Stimulated activated CD8-positive, alpha-beta memory T cell treated with anti-CD3 and anti-CD28 coated beads, Interleukin-12 subunit alpha, Interleukin-12 subunit beta, amount 100 ng/mL, for 1 hour (primary cell): ENCODE data around the gene CCDC158.
"Not testable (repeated sequence)": the region's sequence is repeated elsewhere in the genome, so short reads cannot be mapped to it uniquely, and the experiment has no call there.

Source experiments
- DNase-seq: peaks from one replicate; pipeline ENCODE4 v3.0.0-alpha.2; 2020; ENCODE audit warnings: low read depth

Gene CCDC158

GRCh38 chr4:76309939-76310550 lies 110.9 kb downstream of the CCDC158 start:
- DNase-seq: no peak

- no peak for DNase-seq
Observed at GRCh38 chr4:76308548-76308947, 112.4 kb downstream of the CCDC158 start.

- DNase-seq: no peak
Observed at GRCh38 chr4:76307660-76308014, 113.3 kb downstream of the CCDC158 start.

- no peak for DNase-seq
Observed at GRCh38 chr4:76306882-76307659, 113.9 kb downstream of the CCDC158 start.

DNA sequence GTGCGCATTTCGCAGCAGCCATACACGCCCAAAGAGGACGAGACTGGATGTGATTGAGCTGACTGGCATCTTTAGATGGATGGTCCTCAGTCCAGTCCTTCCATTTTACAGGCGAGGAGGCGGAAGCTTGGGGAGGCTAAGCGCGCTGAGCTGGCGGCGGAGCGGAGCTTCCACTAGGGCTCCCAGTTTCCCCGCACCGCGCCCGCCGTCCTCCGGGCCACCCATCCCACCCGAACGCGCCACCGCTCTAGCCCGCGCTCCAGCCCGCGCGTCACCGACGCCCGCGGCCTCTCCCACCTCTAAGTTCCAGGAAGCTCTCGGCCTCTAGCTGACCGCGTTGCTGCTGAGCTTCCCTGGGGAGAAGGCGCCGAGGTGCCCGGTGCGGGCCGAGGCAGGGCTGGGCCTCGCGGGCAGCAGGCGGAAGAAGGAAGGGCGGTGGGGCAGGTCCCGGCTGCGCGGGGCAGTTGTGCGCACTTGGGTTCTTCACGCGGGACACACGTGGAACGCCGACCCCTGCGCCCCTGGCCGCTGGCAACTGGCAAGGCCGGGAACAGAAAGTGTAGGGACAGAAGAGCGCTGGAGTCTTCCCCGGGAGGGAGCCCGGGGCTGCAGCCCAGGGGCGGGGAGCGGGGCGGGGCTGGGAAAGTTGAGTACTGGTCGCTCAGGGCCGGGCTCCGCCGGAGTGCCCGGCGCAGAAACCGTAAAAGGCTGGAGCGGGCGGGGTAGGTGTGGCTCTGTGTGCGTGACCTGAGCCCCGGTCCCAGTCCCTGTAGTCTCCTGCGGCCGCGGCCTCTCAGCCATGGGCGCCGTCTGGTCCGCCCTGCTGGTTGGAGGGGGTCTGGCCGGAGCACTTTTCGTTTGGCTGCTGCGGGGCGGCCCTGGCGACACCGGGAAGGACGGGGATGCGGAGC lies 114.7 kb downstream of the CCDC158 start, which contains the start of gene STBD1:
TSS of gene STBD1 (plus strand) at position 763 of the 911 bp plus-strand sequence. CDS start at position 800, 37 bp downstream.
- no peak for DNase-seq

GRCh38 chr4:76305033-76305687 lies 115.8 kb downstream of the CCDC158 start:
- no peak for DNase-seq

- no peak for DNase-seq
Observed at GRCh38 chr4:76302826-76303438, 118.0 kb downstream of the CCDC158 start.

- DNase-seq: no peak
Observed at GRCh38 chr4:76301775-76302162, 119.2 kb downstream of the CCDC158 start.

GRCh38 chr4:76301068-76301774 lies 119.7 kb downstream of the CCDC158 start:
- no peak for DNase-seq

GRCh38 chr4:76300012-76300411 lies 120.9 kb downstream of the CCDC158 start:
- no peak for DNase-seq

GRCh38 chr4:76298227-76298626 lies 122.7 kb downstream of the CCDC158 start:
- DNase-seq: no peak

DNA sequence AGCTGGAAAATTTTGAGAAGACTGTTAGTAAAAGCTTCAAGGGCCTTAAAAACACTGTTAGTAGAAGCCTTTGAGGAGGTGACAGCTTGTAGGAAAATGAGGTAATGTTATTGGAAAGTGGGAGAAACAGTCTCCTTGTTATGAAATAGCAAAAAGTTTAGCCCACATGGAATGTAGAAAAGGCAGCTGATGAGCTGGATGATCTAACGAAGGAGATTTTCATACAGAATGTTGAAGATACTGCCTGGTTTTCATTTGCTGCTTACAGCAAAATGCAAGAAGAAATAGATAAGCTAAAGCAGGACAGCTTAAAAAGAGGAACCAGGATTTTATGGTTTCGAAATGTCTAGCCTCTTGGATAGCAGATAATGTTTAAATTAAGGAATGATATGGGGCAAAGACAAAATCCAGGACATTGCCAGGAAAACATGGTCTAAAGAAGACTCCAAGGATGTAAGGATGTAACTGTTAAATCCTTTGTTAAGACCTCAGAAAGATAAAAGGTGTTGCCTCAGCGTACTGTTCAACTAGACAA lies 124.6 kb downstream of the CCDC158 start:
- no peak for DNase-seq

GRCh38 chr4:76293772-76294171 lies 127.2 kb downstream of the CCDC158 start:
- DNase-seq: no peak

DNA sequence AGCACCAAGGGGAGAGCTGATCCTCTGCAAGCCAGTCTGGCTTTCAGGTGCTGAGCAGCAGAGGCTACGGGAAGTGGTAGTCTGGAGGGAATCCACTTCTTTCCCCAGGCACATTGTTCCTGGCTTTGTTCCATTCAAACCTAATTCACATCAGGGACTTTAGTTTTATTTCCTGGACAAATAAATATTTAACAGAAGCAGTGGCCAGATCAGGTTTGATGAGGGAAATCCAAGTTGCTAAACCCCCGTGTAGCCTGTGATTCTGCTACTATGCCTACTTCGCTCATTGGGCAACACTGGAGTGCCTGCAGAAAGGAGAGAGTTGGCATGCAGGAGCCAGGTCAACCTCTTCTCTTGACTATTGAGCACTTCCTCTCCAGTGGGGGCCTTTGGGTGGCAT lies 128.2 kb downstream of the CCDC158 start:
- DNase-seq: no peak

- not testable (repeated sequence) for DNase-seq
Observed at GRCh38 chr4:76287811-76288210, 133.1 kb downstream of the CCDC158 start.

DNA sequence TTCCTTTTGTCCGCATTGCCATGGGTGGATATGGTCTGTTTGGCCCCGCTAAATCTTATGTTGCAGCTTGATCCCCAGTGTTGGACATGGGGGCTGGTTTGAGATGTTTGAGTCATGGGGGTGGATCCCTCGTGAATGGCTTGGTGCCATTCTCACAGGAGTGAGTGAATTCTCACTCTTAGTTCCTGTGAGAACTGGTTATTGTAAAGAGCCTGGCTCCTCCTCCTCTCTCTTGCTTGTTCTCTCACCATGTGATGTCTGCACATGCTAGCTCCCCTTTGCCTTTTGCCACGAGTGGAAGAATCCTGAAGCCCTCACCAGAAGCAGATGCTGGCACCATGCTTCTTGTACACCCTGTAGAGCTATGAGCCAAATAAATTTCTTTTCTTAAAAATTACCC lies 137.0 kb downstream of the CCDC158 start:
- DNase-seq: no peak

DNA sequence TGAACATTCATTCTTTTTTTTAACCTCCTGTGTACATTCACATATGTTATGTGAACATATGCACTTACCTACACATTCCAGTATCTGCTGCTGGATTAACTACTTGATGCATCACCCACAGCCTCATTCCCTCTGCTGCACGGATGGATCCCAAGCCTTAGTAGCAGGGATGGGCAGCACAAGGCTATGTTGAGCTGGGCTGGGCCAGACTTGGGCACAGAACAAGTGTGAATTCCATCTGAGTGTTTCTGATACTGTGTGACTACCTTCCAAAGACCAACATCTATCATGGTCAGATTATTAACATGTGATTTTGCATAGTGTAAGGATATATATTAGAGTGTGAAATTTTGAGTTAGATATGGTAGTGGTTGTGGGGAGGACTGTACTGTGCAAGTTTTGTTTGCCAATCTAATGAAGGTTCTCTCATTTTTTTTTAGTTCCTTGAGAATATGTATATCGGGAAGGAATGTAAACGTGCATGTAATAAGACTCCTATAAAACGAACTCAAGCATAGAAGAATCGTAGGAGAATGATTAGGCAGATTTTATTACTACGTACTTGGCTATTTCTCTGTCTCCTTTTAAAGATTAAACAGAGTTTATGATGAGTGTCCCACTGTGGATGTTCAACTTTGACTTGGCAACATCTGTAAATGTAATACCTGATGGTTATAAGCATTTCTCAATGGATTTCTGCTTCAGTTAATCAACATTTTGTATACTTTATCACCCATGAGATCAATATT lies 137.8 kb downstream of the CCDC158 start:
- no peak for DNase-seq

DNA sequence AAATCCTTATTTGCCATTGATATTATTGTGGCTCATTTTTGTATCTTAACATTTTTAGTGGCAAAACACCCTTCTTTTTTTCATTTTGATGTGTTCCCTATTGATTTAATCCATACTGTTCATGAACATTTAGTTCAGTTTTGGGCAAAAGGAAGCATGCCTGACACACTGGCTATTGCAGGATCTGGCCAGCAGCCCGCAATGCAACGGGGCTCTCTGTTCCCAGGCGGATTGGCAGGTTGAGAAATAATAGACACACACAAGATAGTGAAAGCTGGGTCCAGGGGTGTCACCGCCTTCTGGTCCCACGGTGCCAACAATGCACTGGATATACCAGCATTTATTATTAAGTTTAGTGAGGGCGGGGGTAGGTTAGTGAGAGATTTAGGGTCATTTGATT lies 139.3 kb downstream of the CCDC158 start:
- not testable (repeated sequence) for DNase-seq

DNA sequence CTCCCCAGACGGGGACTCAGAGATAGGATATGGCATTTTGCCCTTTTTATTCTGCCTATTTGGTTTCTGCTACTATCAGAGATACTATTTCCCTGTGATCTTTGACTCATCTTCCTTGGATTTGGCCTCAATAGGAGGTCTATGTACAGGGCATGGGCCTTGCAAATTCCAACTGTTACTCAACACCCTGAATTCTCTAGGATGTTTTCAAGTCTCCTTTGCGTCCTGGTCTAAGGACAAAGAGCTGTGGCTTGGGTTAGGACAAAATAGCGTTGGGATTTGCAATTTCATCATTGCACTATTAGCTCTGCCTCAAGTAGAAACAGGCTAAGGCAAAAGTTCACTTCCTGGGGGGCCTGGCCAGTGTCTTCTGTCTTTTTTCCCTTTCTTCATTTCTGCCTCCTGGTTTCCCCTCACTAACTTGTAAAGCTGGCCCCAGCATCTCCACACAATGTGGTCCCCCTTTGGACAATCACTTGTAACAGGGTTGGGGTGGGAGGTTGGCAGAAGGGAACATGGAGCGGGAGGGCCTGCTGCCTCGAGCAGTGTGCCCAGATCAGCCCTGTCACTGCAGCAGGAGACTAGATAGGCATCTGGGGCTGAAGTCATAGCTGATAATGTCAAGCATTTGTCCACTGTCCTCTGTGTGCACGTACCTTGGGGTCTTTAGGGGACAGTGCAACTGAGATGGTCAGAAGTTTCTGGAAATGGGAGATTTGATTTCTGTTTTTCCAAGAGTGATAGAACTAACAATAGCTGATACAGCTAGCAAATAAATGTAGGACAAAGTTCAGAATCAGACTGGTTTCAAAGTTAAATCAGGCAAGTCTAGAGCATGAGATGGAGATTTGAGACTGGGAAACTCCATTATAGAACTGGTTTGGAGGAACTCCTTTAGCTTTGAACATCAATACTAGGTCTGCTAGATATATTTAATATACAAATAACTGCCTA lies 140.2 kb downstream of the CCDC158 start:
- no peak for DNase-seq
